ENCODE results near the gene CEBPA.

DNA sequence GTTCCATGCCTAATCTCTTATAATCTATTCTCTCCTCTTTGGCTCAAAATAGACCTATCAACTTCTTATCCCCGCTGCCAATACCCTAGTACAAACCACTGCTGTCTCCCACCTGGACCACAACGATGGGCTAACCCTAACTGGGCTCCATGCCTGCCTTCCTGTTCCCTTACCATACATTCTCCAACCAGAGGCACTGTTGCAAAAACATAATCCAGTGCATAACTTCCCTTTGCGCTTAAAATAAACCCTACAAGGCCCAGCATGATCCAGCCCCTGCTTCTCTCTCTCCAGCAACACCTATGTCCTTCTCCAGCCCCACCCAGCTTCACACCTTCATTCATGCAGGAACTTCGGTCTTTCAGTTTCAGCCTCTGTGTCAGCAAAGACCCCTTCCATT is 27.4 kb upstream of the CEBPA start:
- TF ChIP-seq, protein P1, sequence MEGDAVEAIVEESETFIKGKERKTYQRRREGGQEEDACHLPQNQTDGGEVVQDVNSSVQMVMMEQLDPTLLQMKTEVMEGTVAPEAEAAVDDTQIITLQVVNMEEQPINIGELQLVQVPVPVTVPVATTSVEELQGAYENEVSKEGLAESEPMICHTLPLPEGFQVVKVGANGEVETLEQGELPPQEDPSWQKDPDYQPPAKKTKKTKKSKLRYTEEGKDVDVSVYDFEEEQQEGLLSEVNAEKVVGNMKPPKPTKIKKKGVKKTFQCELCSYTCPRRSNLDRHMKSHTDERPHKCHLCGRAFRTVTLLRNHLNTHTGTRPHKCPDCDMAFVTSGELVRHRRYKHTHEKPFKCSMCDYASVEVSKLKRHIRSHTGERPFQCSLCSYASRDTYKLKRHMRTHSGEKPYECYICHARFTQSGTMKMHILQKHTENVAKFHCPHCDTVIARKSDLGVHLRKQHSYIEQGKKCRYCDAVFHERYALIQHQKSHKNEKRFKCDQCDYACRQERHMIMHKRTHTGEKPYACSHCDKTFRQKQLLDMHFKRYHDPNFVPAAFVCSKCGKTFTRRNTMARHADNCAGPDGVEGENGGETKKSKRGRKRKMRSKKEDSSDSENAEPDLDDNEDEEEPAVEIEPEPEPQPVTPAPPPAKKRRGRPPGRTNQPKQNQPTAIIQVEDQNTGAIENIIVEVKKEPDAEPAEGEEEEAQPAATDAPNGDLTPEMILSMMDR (conservative IDR thresholded peaks at IDR 0.05): no peak
- no peak for TF ChIP-seq ZFX (IDR thresholded peaks at IDR 0.05)

Measured in C4-2B (cell line).